K562 (cell line): ENCODE measurements around the gene COX6B1. TPM values are rescaled to one million over a fixed set of nuclear protein-coding genes. Genes with fewer than 3 reads are reported as not detected.

Source experiments
- ATAC-seq: fragments of 200-7000 bp; cut with Tn5 transposase; 3 replicates; pipeline ENCODE4 v1.9.1; 2020; ENCODE audit warnings: moderate library complexity
- BruUV-seq: library from RNA; stranded (reverse); fragments of 400-500 nt; replicated peaks from 2 replicates; lab custom pipeline; 2021; lab: Mats Ljungman, UMichigan
- CTCF ChIA-PET: fragments of 300-600 bp; formaldehyde crosslinking; extraction: SDS; loops from one replicate; lab custom pipeline; 2021; ENCODE audit warnings: low intra/inter-chr PET ratio; lab: Yijun Ruan, JAX
- POLR2A ChIA-PET: fragments of 300-600, 350-650 bp; sonication (Branson Sonifier 250); formaldehyde crosslinking; extraction: SDS; loops from one replicate; lab custom pipeline; 2021; ENCODE audit warnings: antibody characterized with exemption, inconsistent platforms; lab: Yijun Ruan, JAX
- DNase-seq, 4 experiments: peaks; one replicate each; pipeline versions ENCODE4 v3.0.0 to v3.0.0-alpha.2; 2011 to 2018; ENCODE audit warnings: low spot score in 3 of 4, mixed read lengths in 3 of 4; ENCODE audit errors: extremely low read depth in 1 of 4
- FAIRE-seq: peaks from 2 replicates; lab custom pipeline; 2011; peaks lifted over from hg19 to GRCh38; lab: Jason Lieb, UNC
- H2AFZ ChIP-seq: 2 replicates; pipeline ENCODE4 v1.6.0; 2011; ENCODE audit warnings: low read depth, low read length, control low read depth, inconsistent platforms
- H3K27ac ChIP-seq: fragments of 200-600 bp; 3 replicates; pipeline ENCODE4 v1.8.0; 2011; ENCODE audit warnings: low read depth, mild to moderate bottlenecking, control low read depth, inconsistent platforms, low read length, moderate library complexity, mixed read lengths; ENCODE audit errors: extremely low read depth
- H3K27me3 ChIP-seq, 2 experiments: fragments of 300-600 bp in 1 of 2; 2 replicates in 1 of 2; 3 replicates in 1 of 2; pipeline versions ENCODE4 v1.6.0 to v1.8.0; 2011; ENCODE audit warnings: inconsistent platforms in 2 of 2, low read length in 2 of 2, mild to moderate bottlenecking in 1 of 2, mixed read lengths in 1 of 2, moderate library complexity in 1 of 2; ENCODE audit not compliant: control insufficient read depth in 2 of 2, insufficient read depth in 2 of 2
- H3K36me3 ChIP-seq: fragments of 300-600 bp; 3 replicates; pipeline ENCODE4 v1.8.0; 2011; ENCODE audit warnings: mild to moderate bottlenecking, low read length, inconsistent platforms; ENCODE audit not compliant: control insufficient read depth, insufficient read depth
- H3K4me1 ChIP-seq, 2 experiments: fragments of 200-600 bp in 1 of 2; replicated peaks in 1 of 2; 2 replicates in 1 of 2; 3 replicates in 1 of 2; pipeline versions ENCODE4 v1.5.1 to v1.8.0; 2011; ENCODE audit warnings: inconsistent platforms in 2 of 2, low read length in 2 of 2, mild to moderate bottlenecking in 1 of 2, mixed read lengths in 1 of 2, moderate library complexity in 1 of 2; ENCODE audit not compliant: control insufficient read depth in 2 of 2, insufficient read depth in 2 of 2
- H3K4me2 ChIP-seq: 2 replicates; pipeline ENCODE4 v1.6.1; 2011; ENCODE audit warnings: low read length, control low read depth, inconsistent platforms, mixed read lengths; ENCODE audit not compliant: insufficient read depth
- H3K4me3 ChIP-seq: fragments of 200-600 bp; sonication (generic), shearing (Covaris generic); 2 replicates; pipeline ENCODE4 v1.5.1; 2016; ENCODE audit warnings: control low read depth, inconsistent platforms
- H3K79me2 ChIP-seq: fragments of 200-600 bp; 3 replicates; pipeline ENCODE4 v1.8.0; 2011; ENCODE audit warnings: low read length, inconsistent platforms; ENCODE audit not compliant: control insufficient read depth, insufficient read depth
- H3K9ac ChIP-seq, 2 experiments: 2 replicates each; pipeline versions ENCODE4 v1.6.0 to v1.6.1; 2011; ENCODE audit warnings: low read depth in 2 of 2, low read length in 2 of 2, control low read depth in 1 of 2, inconsistent platforms in 1 of 2, mild to moderate bottlenecking in 1 of 2, mixed read lengths in 1 of 2; ENCODE audit not compliant: insufficient read depth in 1 of 2
- H3K9me1 ChIP-seq: one replicate; pipeline ENCODE4 v1.6.0; 2011; ENCODE audit warnings: inconsistent platforms, mild to moderate bottlenecking, low read length, moderate library complexity; ENCODE audit not compliant: control insufficient read depth, insufficient read depth
- H3K9me3 ChIP-seq: replicated peaks from 2 replicates; pipeline ENCODE4 v1.5.1; 2011; ENCODE audit warnings: low read depth, low read length, inconsistent platforms; ENCODE audit not compliant: control insufficient read depth, insufficient read depth
- H4K20me1 ChIP-seq: replicated peaks from 2 replicates; pipeline ENCODE4 v1.6.1; 2011; ENCODE audit warnings: low read length, inconsistent platforms, mixed read lengths; ENCODE audit not compliant: control insufficient read depth, insufficient read depth
- EGR1 ChIP-seq: fragments of 450-650 bp; conservative IDR thresholded peaks from 2 replicates; pipeline ENCODE4 v1.6.1; 2017; ENCODE audit warnings: mild to moderate bottlenecking
- FOS ChIP-seq: IDR thresholded peaks from 3 replicates; pipeline ENCODE4 v1.6.1; 2011; ENCODE audit not compliant: insufficient read length; ENCODE audit errors: extremely low read depth
- MIER1 ChIP-seq: fragments of 450-650 bp; IDR thresholded peaks from 2 replicates; pipeline ENCODE4 v1.6.1; 2016; ENCODE audit warnings: antibody characterized with exemption, mild to moderate bottlenecking, low read depth
- MYC ChIP-seq, 2 experiments: fragments of 250-450 bp in 1 of 2; sonication (Bioruptor Pico) in 1 of 2; IDR thresholded peaks; 2 replicates each; pipeline versions ENCODE4 v1.5.1 to v1.6.1; 2012 to 2021; ENCODE audit warnings: low read depth in 2 of 2, borderline replicate concordance in 1 of 2, improper control_type of control experiment in 1 of 2, low read length in 1 of 2, mild to moderate bottlenecking in 1 of 2, moderate library complexity in 1 of 2
- XRCC3 ChIP-seq: fragments of 450-650 bp; IDR thresholded peaks from 2 replicates; pipeline ENCODE4 v1.6.1; 2017; ENCODE audit warnings: mild to moderate bottlenecking, moderate library complexity
- ZFP1 ChIP-seq: fragments of 450-650 bp; formaldehyde crosslinking; IDR thresholded peaks from 2 replicates; pipeline ENCODE4 v1.4.0; 2020; ENCODE audit warnings: mild to moderate bottlenecking, mixed read lengths
- WGBS: fragments of 100-300 bp; shearing (Covaris generic); methylation state at CpG from one replicate; pipeline ENCODE4 v1.1.6; 2016; ENCODE audit warnings: low coverage, mixed read lengths; ENCODE audit not compliant: insufficient coverage; ENCODE audit errors: missing lambda C conversion rate; 5-methylcytosine and 5-hydroxymethylcytosine counted together
- in situ Hi-C: fragments of 300-500 bp; cut with MboI; formaldehyde crosslinking; loops from 4 replicates; pipeline ENCODE4 v1.15.0; 2018; ENCODE audit warnings: inconsistent platforms, mixed read lengths
- intact Hi-C: fragments of 100-400 bp; cut with micrococcal nuclease; formaldehyde crosslinking; loops from 2 replicates; pipeline ENCODE4 v1.14.2; 2022
- polyA plus RNA-seq, 8 experiments: library from polyadenylated mRNA; depleted of rRNA in 4 of 8; stranded (reverse) in 5 of 8; unstranded in 3 of 8; fragments of >200 nt; fragmentation: Nextera tagmentation in 2 of 8; fragmentation: Illumina TruSeq in 1 of 8; extraction: Ambion mirVana in 2 of 8; extraction: Trizol in 1 of 8; gene quantifications; 2 replicates each; pipeline versions ENCODE4 v1.2.1 to v1.2.3, GENCODE V29; 2011 to 2014; ENCODE audit warnings: inconsistent platforms in 1 of 8, missing spikeins in 1 of 8
- total RNA-seq, 7 experiments: library from RNA; depleted of rRNA in 6 of 7; stranded (reverse); fragments of >200 nt in 6 of 7; fragmentation: Illumina TruSeq in 2 of 7; extraction: Trizol in 2 of 7; gene quantifications; 2 replicates each; pipeline versions ENCODE4 v1.2.1 to v1.2.3, GENCODE V29; 2011 to 2021; ENCODE audit warnings: low replicate concordance in 1 of 7
- TF ChIP-seq, protein P1 (sequence below): fragments of 250-450 bp; sonication (Bioruptor Pico); IDR thresholded peaks from 2 replicates; pipeline ENCODE4 v1.8.0; 2022; ENCODE audit warnings: inconsistent platforms
- TF ChIP-seq, protein P2 (sequence below): fragments of 250-450 bp; sonication (Bioruptor Pico); IDR thresholded peaks from 2 replicates; pipeline ENCODE4 v1.4.0; 2020; ENCODE audit warnings: mild to moderate bottlenecking, moderate library complexity
- TF ChIP-seq, protein P3 (sequence below): sonication (generic); formaldehyde crosslinking; IDR thresholded peaks from 2 replicates; pipeline ENCODE4 v1.8.0; 2022; ENCODE audit warnings: mild to moderate bottlenecking, missing genetic modification reagents

The COX6B1 gene
- total and polyA plus RNA-seq, 9 of the 15 experiments (the other 6 are each of a cell fraction or from before 2014, with no cell fraction given) = 777 to 2,393 (median 1,219) TPM

DNA sequence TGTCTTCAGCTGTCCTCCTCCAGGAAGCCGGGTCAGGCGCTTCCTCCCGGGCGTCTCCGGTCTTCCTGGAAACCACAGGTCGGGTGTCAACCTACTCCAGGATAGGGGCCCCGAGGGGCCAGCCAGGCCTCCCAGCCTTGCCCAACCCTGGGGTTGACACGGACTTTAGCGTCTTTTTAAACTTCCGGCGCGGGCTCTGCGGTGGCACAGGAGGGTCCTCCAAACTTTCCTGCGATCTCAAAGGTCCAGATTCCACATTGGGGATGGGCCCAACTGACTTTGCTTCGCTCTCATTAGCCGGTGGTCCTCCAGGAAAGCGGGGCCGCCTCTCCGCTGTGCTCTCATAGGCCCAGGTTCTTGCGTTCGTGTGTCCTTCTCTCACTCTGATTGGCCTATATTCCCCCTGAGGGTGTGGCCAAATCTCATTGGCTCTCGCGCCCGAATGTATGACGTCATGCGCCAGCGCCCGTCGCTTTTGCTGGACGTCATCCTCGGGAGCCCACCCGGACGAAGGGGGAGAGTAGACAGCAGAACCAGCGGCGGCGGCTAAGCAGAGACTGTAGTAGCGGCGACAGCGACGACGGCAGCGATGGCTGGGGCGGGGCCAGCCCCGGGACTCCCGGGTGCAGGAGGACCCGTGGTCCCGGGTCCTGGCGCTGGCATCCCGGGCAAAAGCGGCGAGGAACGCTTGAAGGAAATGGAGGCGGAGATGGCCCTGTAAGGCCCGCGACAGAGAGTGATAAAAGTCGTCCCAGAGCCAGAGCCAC, 19.4 kb upstream of the COX6B1 start, which contains the start of gene RBM42 (continued):
- TF ChIP-seq, protein P1, sequence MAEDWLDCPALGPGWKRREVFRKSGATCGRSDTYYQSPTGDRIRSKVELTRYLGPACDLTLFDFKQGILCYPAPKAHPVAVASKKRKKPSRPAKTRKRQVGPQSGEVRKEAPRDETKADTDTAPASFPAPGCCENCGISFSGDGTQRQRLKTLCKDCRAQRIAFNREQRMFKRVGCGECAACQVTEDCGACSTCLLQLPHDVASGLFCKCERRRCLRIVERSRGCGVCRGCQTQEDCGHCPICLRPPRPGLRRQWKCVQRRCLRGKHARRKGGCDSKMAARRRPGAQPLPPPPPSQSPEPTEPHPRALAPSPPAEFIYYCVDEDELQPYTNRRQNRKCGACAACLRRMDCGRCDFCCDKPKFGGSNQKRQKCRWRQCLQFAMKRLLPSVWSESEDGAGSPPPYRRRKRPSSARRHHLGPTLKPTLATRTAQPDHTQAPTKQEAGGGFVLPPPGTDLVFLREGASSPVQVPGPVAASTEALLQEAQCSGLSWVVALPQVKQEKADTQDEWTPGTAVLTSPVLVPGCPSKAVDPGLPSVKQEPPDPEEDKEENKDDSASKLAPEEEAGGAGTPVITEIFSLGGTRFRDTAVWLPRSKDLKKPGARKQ (CRISPR knock-in tag) = no peak
- TF ChIP-seq, protein P2, sequence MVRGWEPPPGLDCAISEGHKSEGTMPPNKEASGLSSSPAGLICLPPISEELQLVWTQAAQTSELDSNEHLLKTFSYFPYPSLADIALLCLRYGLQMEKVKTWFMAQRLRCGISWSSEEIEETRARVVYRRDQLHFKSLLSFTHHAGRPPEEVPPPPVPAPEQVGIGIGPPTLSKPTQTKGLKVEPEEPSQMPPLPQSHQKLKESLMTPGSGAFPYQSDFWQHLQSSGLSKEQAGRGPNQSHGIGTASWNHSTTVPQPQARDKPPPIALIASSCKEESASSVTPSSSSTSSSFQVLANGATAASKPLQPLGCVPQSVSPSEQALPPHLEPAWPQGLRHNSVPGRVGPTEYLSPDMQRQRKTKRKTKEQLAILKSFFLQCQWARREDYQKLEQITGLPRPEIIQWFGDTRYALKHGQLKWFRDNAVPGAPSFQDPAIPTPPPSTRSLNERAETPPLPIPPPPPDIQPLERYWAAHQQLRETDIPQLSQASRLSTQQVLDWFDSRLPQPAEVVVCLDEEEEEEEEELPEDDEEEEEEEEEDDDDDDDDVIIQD (CRISPR knock-in tag) = no peak
- TF ChIP-seq ZFP1 (no peak), MIER1 (no peak), FOS (peak; percentile 92), XRCC3 (no peak)
- TF ChIP-seq, all 486 proteins: peak for 147

DNA sequence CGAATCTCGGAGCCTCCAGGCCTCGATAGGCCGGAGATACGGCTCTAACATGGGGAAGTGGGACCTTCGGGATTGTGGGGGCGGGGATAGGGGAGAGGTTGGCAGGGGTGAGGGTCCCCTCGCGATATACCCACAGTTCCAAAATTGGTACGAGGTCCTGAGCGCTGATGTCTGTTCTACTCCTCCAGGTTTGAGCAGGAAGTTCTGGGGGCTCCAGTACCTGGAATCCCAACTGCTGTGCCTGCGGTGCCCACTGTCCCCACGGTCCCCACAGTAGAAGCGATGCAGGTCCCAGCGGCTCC, 18.8 kb upstream of the COX6B1 start:
- DNase-seq (no peak), ATAC-seq (no peak), FAIRE-seq (no peak)
- Histone ChIP-seq H3K9ac (peak overlapping the region; percentile 93 to 99), H3K4me3 (peak overlapping the region; percentile 100), H3K9me3 (no peaks in the 10 kb centered on the region), H3K4me1 (peaks cover 4 to 20% of the 10 kb centered on the region in 2 experiments; a peak in 3 of 5 replicates), H3K27ac (peak overlapping the region; percentile 70), H3K9me1 (no peaks in the 10 kb centered on the region), H2AFZ (peak overlapping the region; percentile 86), H3K36me3 (peaks cover 42% of the 10 kb centered on the region; the same call in 2 of the 3 replicates), H3K79me2 (peaks cover 10% of the 10 kb centered on the region), H3K27me3 (no peaks in the 10 kb centered on the region), H3K4me2 (peak overlapping the region; percentile 99), H4K20me1 (no peaks in the 10 kb centered on the region)
- in situ Hi-C loops (no loop called here), intact Hi-C loops (no loop called here)
- ChIA-PET POLR2A (interaction anchor here (1.0 kb wide), 1 partner anchor 28 kb away, joined by 3 read pairs; no protein-coding TSS in a partner anchor), CTCF (no interaction called here)
- BruUV-seq = TSS peak; percentile 74
- WGBS = 0% methylated on average over 15 of the region's 15 CpGs
- TF ChIP-seq EGR1 = 0 out of 2 replicates have a peak, but pooled peaks have one; percentile 0
- TF ChIP-seq MYC (IDR thresholded peaks at IDR 0.05; ENCODE audit: low read depth, low read length) = no peak
- TF ChIP-seq MYC (CRISPR knock-in tag; IDR thresholded peaks at IDR 0.05; ENCODE audit: borderline replicate concordance, low read depth) = 0 out of 2 replicates have a peak, but pooled peaks have one; percentile 4
- TF ChIP-seq, protein P3, sequence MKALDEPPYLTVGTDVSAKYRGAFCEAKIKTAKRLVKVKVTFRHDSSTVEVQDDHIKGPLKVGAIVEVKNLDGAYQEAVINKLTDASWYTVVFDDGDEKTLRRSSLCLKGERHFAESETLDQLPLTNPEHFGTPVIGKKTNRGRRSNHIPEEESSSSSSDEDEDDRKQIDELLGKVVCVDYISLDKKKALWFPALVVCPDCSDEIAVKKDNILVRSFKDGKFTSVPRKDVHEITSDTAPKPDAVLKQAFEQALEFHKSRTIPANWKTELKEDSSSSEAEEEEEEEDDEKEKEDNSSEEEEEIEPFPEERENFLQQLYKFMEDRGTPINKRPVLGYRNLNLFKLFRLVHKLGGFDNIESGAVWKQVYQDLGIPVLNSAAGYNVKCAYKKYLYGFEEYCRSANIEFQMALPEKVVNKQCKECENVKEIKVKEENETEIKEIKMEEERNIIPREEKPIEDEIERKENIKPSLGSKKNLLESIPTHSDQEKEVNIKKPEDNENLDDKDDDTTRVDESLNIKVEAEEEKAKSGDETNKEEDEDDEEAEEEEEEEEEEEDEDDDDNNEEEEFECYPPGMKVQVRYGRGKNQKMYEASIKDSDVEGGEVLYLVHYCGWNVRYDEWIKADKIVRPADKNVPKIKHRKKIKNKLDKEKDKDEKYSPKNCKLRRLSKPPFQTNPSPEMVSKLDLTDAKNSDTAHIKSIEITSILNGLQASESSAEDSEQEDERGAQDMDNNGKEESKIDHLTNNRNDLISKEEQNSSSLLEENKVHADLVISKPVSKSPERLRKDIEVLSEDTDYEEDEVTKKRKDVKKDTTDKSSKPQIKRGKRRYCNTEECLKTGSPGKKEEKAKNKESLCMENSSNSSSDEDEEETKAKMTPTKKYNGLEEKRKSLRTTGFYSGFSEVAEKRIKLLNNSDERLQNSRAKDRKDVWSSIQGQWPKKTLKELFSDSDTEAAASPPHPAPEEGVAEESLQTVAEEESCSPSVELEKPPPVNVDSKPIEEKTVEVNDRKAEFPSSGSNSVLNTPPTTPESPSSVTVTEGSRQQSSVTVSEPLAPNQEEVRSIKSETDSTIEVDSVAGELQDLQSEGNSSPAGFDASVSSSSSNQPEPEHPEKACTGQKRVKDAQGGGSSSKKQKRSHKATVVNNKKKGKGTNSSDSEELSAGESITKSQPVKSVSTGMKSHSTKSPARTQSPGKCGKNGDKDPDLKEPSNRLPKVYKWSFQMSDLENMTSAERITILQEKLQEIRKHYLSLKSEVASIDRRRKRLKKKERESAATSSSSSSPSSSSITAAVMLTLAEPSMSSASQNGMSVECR (CRISPR knock-in tag) = peak; percentile 35
